HepG2 (cell line): ENCODE measurements around the gene ILKAP. TPM values are rescaled to one million over a fixed set of nuclear protein-coding genes. Genes with fewer than 3 reads are reported as not detected.

Source experiments
- ATAC-seq: fragments of 200-7000 bp; cut with Tn5 transposase; 3 replicates; pipeline ENCODE4 v1.9.1; 2020; ENCODE audit warnings: mild to moderate bottlenecking, moderate library complexity
- BruUV-seq: library from RNA; stranded (reverse); fragments of 400-500 nt; replicated peaks from 2 replicates; lab custom pipeline; 2021; lab: Mats Ljungman, UMichigan
- CTCF ChIA-PET: fragments of 300-600 bp; formaldehyde crosslinking; extraction: SDS; loops from one replicate; lab custom pipeline; 2021; ENCODE audit warnings: low total read pairs, inconsistent platforms, low intra/inter-chr PET ratio; lab: Yijun Ruan, JAX
- POLR2A ChIA-PET: fragments of 350-600 bp; sonication (Branson Sonifier 250); formaldehyde crosslinking; loops from one replicate; lab custom pipeline; 2020; ENCODE audit warnings: antibody characterized with exemption, inconsistent platforms; lab: Yijun Ruan, JAX
- DNase-seq: peaks from one replicate; pipeline ENCODE4 v3.0.0-alpha.2; 2015; ENCODE audit warnings: low spot score
- FAIRE-seq: peaks from 3 replicates; lab custom pipeline; 2011; peaks lifted over from hg19 to GRCh38; lab: Jason Lieb, UNC
- H2AFZ ChIP-seq: one replicate; pipeline ENCODE4 v1.6.1; 2011; ENCODE audit warnings: low read length, inconsistent platforms
- H3K27ac ChIP-seq: fragments of 300-600 bp; 3 replicates; pipeline ENCODE4 v1.8.0; 2011; ENCODE audit warnings: mixed run types, mild to moderate bottlenecking, mixed read lengths, low read length, inconsistent platforms; ENCODE audit not compliant: insufficient read depth; ENCODE audit errors: extremely low read length
- H3K27me3 ChIP-seq, 2 experiments: fragments of 200-600 bp in 1 of 2; 2 replicates in 1 of 2; 3 replicates in 1 of 2; pipeline versions ENCODE4 v1.6.0 to v1.8.0; 2011; ENCODE audit warnings: low read length in 2 of 2, mild to moderate bottlenecking in 2 of 2, moderate library complexity in 2 of 2, inconsistent platforms in 1 of 2; ENCODE audit not compliant: insufficient read depth in 2 of 2, control insufficient read depth in 1 of 2
- H3K36me3 ChIP-seq, 2 experiments: fragments of 200-600 bp in 1 of 2; replicated peaks in 1 of 2; 2 replicates in 1 of 2; 3 replicates in 1 of 2; pipeline versions ENCODE4 v1.5.1 to v1.8.0; 2011; ENCODE audit warnings: low read length in 2 of 2, inconsistent platforms in 1 of 2; ENCODE audit not compliant: insufficient read depth in 2 of 2, control insufficient read depth in 1 of 2
- H3K4me1 ChIP-seq: 2 replicates; pipeline ENCODE4 v1.5.1; 2012; ENCODE audit warnings: low read length, inconsistent platforms; ENCODE audit not compliant: insufficient read depth
- H3K4me2 ChIP-seq: 2 replicates; pipeline ENCODE4 v1.6.0; 2011; ENCODE audit warnings: low read depth, low read length, inconsistent platforms
- H3K4me3 ChIP-seq, 3 experiments: fragments of 200-600 bp in 1 of 3; sonication (generic), shearing (Covaris generic) in 1 of 3; replicated peaks in 1 of 3; 2 replicates each; pipeline ENCODE4 v1.5.1; 2011 to 2016; ENCODE audit warnings: low read length in 3 of 3, inconsistent platforms in 2 of 3, low read depth in 2 of 3, mild to moderate bottlenecking in 2 of 3, control low read depth in 1 of 3, mixed read lengths in 1 of 3; ENCODE audit not compliant: insufficient read depth in 1 of 3
- H3K79me2 ChIP-seq: one replicate; pipeline ENCODE4 v1.6.1; 2011; ENCODE audit warnings: low read length, inconsistent platforms; ENCODE audit not compliant: insufficient read depth
- H3K9ac ChIP-seq: 2 replicates; pipeline ENCODE4 v1.6.0; 2011; ENCODE audit warnings: mild to moderate bottlenecking, low read depth, low read length, inconsistent platforms; ENCODE audit not compliant: insufficient read depth
- H3K9me3 ChIP-seq: 2 replicates; pipeline ENCODE4 v1.5.1; 2012; ENCODE audit warnings: mild to moderate bottlenecking, low read length
- H4K20me1 ChIP-seq: 2 replicates; pipeline ENCODE4 v1.6.0; 2011; ENCODE audit warnings: inconsistent platforms, mild to moderate bottlenecking, low read length, moderate library complexity; ENCODE audit not compliant: insufficient read depth
- HNRNPLL ChIP-seq: fragments of 200-400 bp; formaldehyde crosslinking; IDR thresholded peaks from 2 replicates; pipeline ENCODE4 v1.6.1; 2017; ENCODE audit warnings: mild to moderate bottlenecking, low read depth, low read length; ENCODE audit not compliant: poor library complexity, severe bottlenecking
- LCORL ChIP-seq, 2 experiments: fragments of 450-650 bp in 1 of 2; sonication (generic) in 1 of 2; formaldehyde crosslinking in 1 of 2; IDR thresholded peaks; 2 replicates each; pipeline versions ENCODE4 v1.5.0 to v1.6.1; 2017 to 2020; ENCODE audit warnings: antibody characterized with exemption in 1 of 2, missing genetic modification reagents in 1 of 2
- ZFX ChIP-seq: sonication (generic); formaldehyde crosslinking; IDR thresholded peaks from 2 replicates; pipeline ENCODE4 v1.4.0; 2020; ENCODE audit warnings: mild to moderate bottlenecking, low read depth, missing genetic modification reagents, moderate library complexity
- ZNF121 ChIP-seq: sonication (generic); formaldehyde crosslinking; IDR thresholded peaks from 2 replicates; pipeline ENCODE4 v1.5.0; 2020; ENCODE audit warnings: mild to moderate bottlenecking, missing genetic modification reagents
- ZNF770 ChIP-seq: sonication (generic); formaldehyde crosslinking; IDR thresholded peaks from 2 replicates; pipeline ENCODE4 v1.5.0; 2020; ENCODE audit warnings: mild to moderate bottlenecking, missing genetic modification reagents
- ZSCAN20 ChIP-seq: sonication (generic); formaldehyde crosslinking; IDR thresholded peaks from 2 replicates; pipeline ENCODE4 v1.4.0; 2020; ENCODE audit warnings: missing genetic modification reagents, mild to moderate bottlenecking, borderline replicate concordance
- ZSCAN25 ChIP-seq: sonication (generic); formaldehyde crosslinking; IDR thresholded peaks from 2 replicates; pipeline ENCODE4 v1.8.0; 2022; ENCODE audit warnings: mild to moderate bottlenecking, missing genetic modification reagents
- WGBS: methylation state at CpG from one replicate; pipeline ENCODE4 v1.1.6; 2017; ENCODE audit warnings: low lambda C conversion rate; 5-methylcytosine and 5-hydroxymethylcytosine counted together
- in situ Hi-C: cut with HindIII; loops from 2 replicates; pipeline ENCODE4 v1.10.0; 2017; ENCODE audit warnings: low pct_unique_long_range_greater_than_20kb; ENCODE audit not compliant: extremely low pct_ligation_motif_present
- intact Hi-C: fragments of 100-400 bp; cut with micrococcal nuclease; formaldehyde crosslinking; loops from one replicate; pipeline ENCODE4 v1.10.0; 2022; ENCODE audit not compliant: unreplicated experiment
- polyA plus RNA-seq, 8 experiments: library from polyadenylated mRNA; depleted of rRNA in 3 of 8; stranded (reverse) in 7 of 8; unstranded in 1 of 8; fragments of >200 nt; fragmentation: Illumina TruSeq in 4 of 8; extraction: Trizol in 4 of 8; gene quantifications; 2 replicates each; pipeline versions ENCODE4 v1.2.1 to v1.2.3, GENCODE V29; 2011 to 2016; ENCODE audit warnings: low read depth in 4 of 8, missing spikeins in 1 of 8, mixed read lengths in 1 of 8; ENCODE audit not compliant: insufficient read depth in 1 of 8
- total RNA-seq, 5 experiments: library from RNA; depleted of rRNA; stranded (reverse); fragments of >200 nt; fragmentation: Illumina TruSeq; extraction: Trizol; gene quantifications; 2 replicates each; pipeline ENCODE4 v1.2.3, GENCODE V29; 2016; ENCODE audit warnings: low read depth in 1 of 5

Gene ILKAP
- total and polyA plus RNA-seq, 2 of the 13 experiments (the other 11 are each of a cell fraction or from before 2014, with no cell fraction given): 29.6 to 33.1 TPM

- H3K9me3 ChIP-seq: no peaks in the 10 kb centered on the region
- no TSS peak for BruUV-seq
- CTCF ChIA-PET: no interaction called here
- H3K27ac ChIP-seq: no peak overlapping the region
- H3K27me3 ChIP-seq: peaks cover 27 to 58% of the 10 kb centered on the region in 2 experiments
- peak overlapping the region; percentile 29; the same call in 1 of the 2 replicates for H3K4me2 ChIP-seq
- no peak for FAIRE-seq
- no peaks in the 10 kb centered on the region for H4K20me1 ChIP-seq
- H3K4me3 ChIP-seq: peak overlapping the region in 1 of 3 experiments; percentile 45; a peak in 1 of 6 replicates
- no peaks in the 10 kb centered on the region for H3K79me2 ChIP-seq
- in situ Hi-C loops (no loop called here), intact Hi-C loops (no loop called here)
- peak; percentile 30 for ATAC-seq
- H3K4me1 ChIP-seq: 0 out of 2 replicates have a peak, but pooled peaks cover 21% of the 10 kb centered on the region
- WGBS: 25% methylated on average over 10 of the region's 14 CpGs
- no peak for DNase-seq
- H3K9ac ChIP-seq: no peak overlapping the region
- POLR2A ChIA-PET: interaction anchor here (1.7 kb wide), 1 partner anchor 89 kb away, joined by 5 read pairs; the partner anchor contains the start of gene SCLY
- no peaks in the 10 kb centered on the region for H3K36me3 ChIP-seq
- TF ChIP-seq ZNF770 (CRISPR knock-in tag) (peak; percentile 41; the same call in 1 of the 2 replicates), ZSCAN25 (peak; percentile 65; the same call in 1 of the 2 replicates), ZSCAN20 (CRISPR knock-in tag) (no peak), ZNF121 (no peak), ZFX (CRISPR knock-in tag) (peak; percentile 20; the same call in 1 of the 2 replicates), HNRNPLL (peak; percentile 24), LCORL (IDR thresholded peaks at IDR 0.05) (peak; percentile 66), LCORL (CRISPR knock-in tag; IDR thresholded peaks at IDR 0.05) (no peak)
- H2AFZ ChIP-seq: no peak overlapping the region
These were observed 53.5 kb downstream of the ILKAP start for GRCh38 chr2:238149841-238150572.
